Activated CD4-positive, alpha-beta T cell treated with anti-CD3 and anti-CD28 coated beads for 1 hour (primary cell): ENCODE data around the gene C6orf141.
"Not testable (repeated sequence)": the region's sequence is repeated elsewhere in the genome, so short reads cannot be mapped to it uniquely, and the experiment has no call there.

Experiments
- DNase-seq: peaks from one replicate; pipeline ENCODE4 v3.0.0-alpha.2; 2020

Gene C6orf141

DNA sequence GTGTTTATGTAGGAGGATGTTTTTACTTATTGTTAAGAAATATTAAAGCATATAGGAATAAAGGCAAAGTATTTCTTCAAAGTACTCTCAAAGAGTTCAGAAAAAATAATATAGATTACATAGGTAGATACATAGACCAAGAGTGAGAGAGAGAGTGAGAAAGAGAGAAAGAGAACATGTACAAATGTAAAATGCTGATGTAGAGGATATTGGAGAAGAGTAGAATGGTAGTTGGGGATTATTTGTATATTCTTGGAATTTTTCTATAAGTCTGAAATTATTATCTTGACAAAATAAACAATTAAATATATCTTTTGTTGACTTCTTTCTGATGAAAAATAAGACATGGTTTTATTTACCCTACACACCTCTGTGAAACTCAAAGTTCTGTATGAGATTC is 29.2 kb downstream of the C6orf141 start:
- no peak for DNase-seq

GRCh38 chr6:49582529-49582928 is 32.1 kb downstream of the C6orf141 start:
- DNase-seq, result no peak

- DNase-seq, result not testable (repeated sequence)
Observed at GRCh38 chr6:49587262-49587661, 36.8 kb downstream of the C6orf141 start.
